K562 (cell line): Measurements from ENCODE around the gene SLC16A12. TPM values are rescaled to one million over a fixed set of nuclear protein-coding genes. Genes with fewer than 3 reads are reported as not detected.

ENCODE experiments used
- ATAC-seq: fragments of 200-7000 bp; cut with Tn5 transposase; 3 replicates; pipeline ENCODE4 v1.9.1; 2020; ENCODE audit warnings: moderate library complexity
- BruUV-seq: library from RNA; stranded (reverse); fragments of 400-500 nt; replicated peaks from 2 replicates; lab custom pipeline; 2021; lab: Mats Ljungman, UMichigan
- CTCF ChIA-PET: fragments of 300-600 bp; formaldehyde crosslinking; extraction: SDS; loops from one replicate; lab custom pipeline; 2021; ENCODE audit warnings: low intra/inter-chr PET ratio; lab: Yijun Ruan, JAX
- POLR2A ChIA-PET: fragments of 300-600, 350-650 bp; sonication (Branson Sonifier 250); formaldehyde crosslinking; extraction: SDS; loops from one replicate; lab custom pipeline; 2021; ENCODE audit warnings: antibody characterized with exemption, inconsistent platforms; lab: Yijun Ruan, JAX
- DNase-seq, 4 experiments: peaks; one replicate each; pipeline versions ENCODE4 v3.0.0 to v3.0.0-alpha.2; 2011 to 2018; ENCODE audit warnings: low spot score in 3 of 4, mixed read lengths in 3 of 4; ENCODE audit errors: extremely low read depth in 1 of 4
- FAIRE-seq: peaks from 2 replicates; lab custom pipeline; 2011; peaks lifted over from hg19 to GRCh38; lab: Jason Lieb, UNC
- H2AFZ ChIP-seq: 2 replicates; pipeline ENCODE4 v1.6.0; 2011; ENCODE audit warnings: low read depth, low read length, control low read depth, inconsistent platforms
- H3K27ac ChIP-seq: fragments of 200-600 bp; 3 replicates; pipeline ENCODE4 v1.8.0; 2011; ENCODE audit warnings: low read depth, mild to moderate bottlenecking, control low read depth, inconsistent platforms, low read length, moderate library complexity, mixed read lengths; ENCODE audit errors: extremely low read depth
- H3K27me3 ChIP-seq, 2 experiments: fragments of 300-600 bp in 1 of 2; 2 replicates in 1 of 2; 3 replicates in 1 of 2; pipeline versions ENCODE4 v1.6.0 to v1.8.0; 2011; ENCODE audit warnings: inconsistent platforms in 2 of 2, low read length in 2 of 2, mild to moderate bottlenecking in 1 of 2, mixed read lengths in 1 of 2, moderate library complexity in 1 of 2; ENCODE audit not compliant: control insufficient read depth in 2 of 2, insufficient read depth in 2 of 2
- H3K36me3 ChIP-seq: fragments of 300-600 bp; 3 replicates; pipeline ENCODE4 v1.8.0; 2011; ENCODE audit warnings: mild to moderate bottlenecking, low read length, inconsistent platforms; ENCODE audit not compliant: control insufficient read depth, insufficient read depth
- H3K4me1 ChIP-seq, 2 experiments: fragments of 200-600 bp in 1 of 2; replicated peaks in 1 of 2; 2 replicates in 1 of 2; 3 replicates in 1 of 2; pipeline versions ENCODE4 v1.5.1 to v1.8.0; 2011; ENCODE audit warnings: inconsistent platforms in 2 of 2, low read length in 2 of 2, mild to moderate bottlenecking in 1 of 2, mixed read lengths in 1 of 2, moderate library complexity in 1 of 2; ENCODE audit not compliant: control insufficient read depth in 2 of 2, insufficient read depth in 2 of 2
- H3K4me2 ChIP-seq: 2 replicates; pipeline ENCODE4 v1.6.1; 2011; ENCODE audit warnings: low read length, control low read depth, inconsistent platforms, mixed read lengths; ENCODE audit not compliant: insufficient read depth
- H3K4me3 ChIP-seq: fragments of 200-600 bp; sonication (generic), shearing (Covaris generic); 2 replicates; pipeline ENCODE4 v1.5.1; 2016; ENCODE audit warnings: control low read depth, inconsistent platforms
- H3K79me2 ChIP-seq: fragments of 200-600 bp; 3 replicates; pipeline ENCODE4 v1.8.0; 2011; ENCODE audit warnings: low read length, inconsistent platforms; ENCODE audit not compliant: control insufficient read depth, insufficient read depth
- H3K9ac ChIP-seq, 2 experiments: 2 replicates each; pipeline versions ENCODE4 v1.6.0 to v1.6.1; 2011; ENCODE audit warnings: low read depth in 2 of 2, low read length in 2 of 2, control low read depth in 1 of 2, inconsistent platforms in 1 of 2, mild to moderate bottlenecking in 1 of 2, mixed read lengths in 1 of 2; ENCODE audit not compliant: insufficient read depth in 1 of 2
- H3K9me1 ChIP-seq: one replicate; pipeline ENCODE4 v1.6.0; 2011; ENCODE audit warnings: inconsistent platforms, mild to moderate bottlenecking, low read length, moderate library complexity; ENCODE audit not compliant: control insufficient read depth, insufficient read depth
- H3K9me3 ChIP-seq: replicated peaks from 2 replicates; pipeline ENCODE4 v1.5.1; 2011; ENCODE audit warnings: low read depth, low read length, inconsistent platforms; ENCODE audit not compliant: control insufficient read depth, insufficient read depth
- H4K20me1 ChIP-seq: replicated peaks from 2 replicates; pipeline ENCODE4 v1.6.1; 2011; ENCODE audit warnings: low read length, inconsistent platforms, mixed read lengths; ENCODE audit not compliant: control insufficient read depth, insufficient read depth
- ARNT ChIP-seq, 2 experiments: fragments of 450-650 bp; IDR thresholded peaks; 2 replicates each; pipeline ENCODE4 v1.6.1; 2016; ENCODE audit warnings: mild to moderate bottlenecking in 1 of 2
- CBFA2T3 ChIP-seq: fragments of 450-650 bp; IDR thresholded peaks from 2 replicates; pipeline ENCODE4 v1.6.1; 2017
- CEBPB ChIP-seq: fragments of 450-650 bp; IDR thresholded peaks from 2 replicates; pipeline ENCODE4 v1.6.1; 2016; ENCODE audit warnings: missing genetic modification characterization, missing compliant biosample characterization
- EZH2 ChIP-seq: IDR thresholded peaks from 2 replicates; pipeline ENCODE4 v1.6.1; 2012; ENCODE audit warnings: low read depth, mild to moderate bottlenecking, inconsistent platforms, low read length, borderline replicate concordance
- FOXK2 ChIP-seq, 2 experiments: fragments of 450-650 bp; IDR thresholded peaks in 1 of 2; conservative IDR thresholded peaks in 1 of 2; 2 replicates each; pipeline ENCODE4 v1.6.1; 2016; ENCODE audit warnings: low read depth in 2 of 2, mild to moderate bottlenecking in 1 of 2
- KAT2B ChIP-seq: IDR thresholded peaks from one replicate; pipeline ENCODE4 v1.6.1; 2012; ENCODE audit warnings: low read depth, mild to moderate bottlenecking, control low read depth, inconsistent platforms, low read length, moderate library complexity
- MED1 ChIP-seq: sonication (generic); formaldehyde crosslinking; IDR thresholded peaks from 2 replicates; pipeline ENCODE4 v1.8.1; 2023; ENCODE audit warnings: missing genetic modification reagents, borderline replicate concordance
- NCOR1 ChIP-seq: fragments of 450-650 bp; IDR thresholded peaks from 2 replicates; pipeline ENCODE4 v1.6.1; 2016; ENCODE audit warnings: mild to moderate bottlenecking, moderate library complexity
- NR2C1 ChIP-seq, 2 experiments: fragments of 450-650 bp; IDR thresholded peaks; 2 replicates each; pipeline ENCODE4 v1.6.1; 2017; ENCODE audit warnings: mild to moderate bottlenecking in 2 of 2, antibody characterized with exemption in 1 of 2, inconsistent platforms in 1 of 2, missing compliant biosample characterization in 1 of 2, missing genetic modification characterization in 1 of 2
- NR3C1 ChIP-seq: sonication (generic); formaldehyde crosslinking; IDR thresholded peaks from 2 replicates; pipeline ENCODE4 v1.8.1; 2022; ENCODE audit warnings: missing genetic modification reagents
- POLR2AphosphoS2 ChIP-seq: IDR thresholded peaks from 2 replicates; pipeline ENCODE4 v1.6.1; 2012; ENCODE audit warnings: low read length, improper control_type of control experiment
- PPARD ChIP-seq: fragments of 250-450 bp; sonication (Bioruptor Pico); IDR thresholded peaks from 2 replicates; pipeline ENCODE4 v1.8.0; 2022; ENCODE audit warnings: inconsistent platforms, mild to moderate bottlenecking, moderate library complexity
- SREBF1 ChIP-seq: fragments of 150-350 bp; IDR thresholded peaks from 2 replicates; pipeline ENCODE4 v1.6.1; 2014; ENCODE audit warnings: antibody characterized with exemption, low read depth, low read length, borderline replicate concordance
- ZKSCAN3 ChIP-seq: fragments of 250-450 bp; sonication (Bioruptor Pico); IDR thresholded peaks from 2 replicates; pipeline ENCODE4 v1.4.0; 2020
- ZNF12 ChIP-seq: sonication (generic); formaldehyde crosslinking; IDR thresholded peaks from 2 replicates; pipeline ENCODE4 v1.4.0; 2020; ENCODE audit warnings: mild to moderate bottlenecking, missing genetic modification reagents
- ZNF174 ChIP-seq: fragments of 250-450 bp; sonication (Bioruptor Pico); IDR thresholded peaks from 2 replicates; pipeline ENCODE4 v1.4.0; 2020; ENCODE audit warnings: mild to moderate bottlenecking
- ZNF707 ChIP-seq: fragments of 250-450 bp; sonication (Bioruptor Pico); conservative IDR thresholded peaks from 2 replicates; pipeline ENCODE4 v1.8.0; 2022; ENCODE audit warnings: inconsistent platforms, mild to moderate bottlenecking, moderate library complexity
- WGBS: fragments of 100-300 bp; shearing (Covaris generic); methylation state at CpG from one replicate; pipeline ENCODE4 v1.1.6; 2016; ENCODE audit warnings: low coverage, mixed read lengths; ENCODE audit not compliant: insufficient coverage; ENCODE audit errors: missing lambda C conversion rate; 5-methylcytosine and 5-hydroxymethylcytosine counted together
- in situ Hi-C: fragments of 300-500 bp; cut with MboI; formaldehyde crosslinking; loops from 4 replicates; pipeline ENCODE4 v1.15.0; 2018; ENCODE audit warnings: inconsistent platforms, mixed read lengths
- intact Hi-C: fragments of 100-400 bp; cut with micrococcal nuclease; formaldehyde crosslinking; loops from 2 replicates; pipeline ENCODE4 v1.14.2; 2022
- polyA plus RNA-seq, 8 experiments: library from polyadenylated mRNA; depleted of rRNA in 4 of 8; stranded (reverse) in 5 of 8; unstranded in 3 of 8; fragments of >200 nt; fragmentation: Nextera tagmentation in 2 of 8; fragmentation: Illumina TruSeq in 1 of 8; extraction: Ambion mirVana in 2 of 8; extraction: Trizol in 1 of 8; gene quantifications; 2 replicates each; pipeline versions ENCODE4 v1.2.1 to v1.2.3, GENCODE V29; 2011 to 2014; ENCODE audit warnings: inconsistent platforms in 1 of 8, missing spikeins in 1 of 8
- total RNA-seq, 7 experiments: library from RNA; depleted of rRNA in 6 of 7; stranded (reverse); fragments of >200 nt in 6 of 7; fragmentation: Illumina TruSeq in 2 of 7; extraction: Trizol in 2 of 7; gene quantifications; 2 replicates each; pipeline versions ENCODE4 v1.2.1 to v1.2.3, GENCODE V29; 2011 to 2021; ENCODE audit warnings: low replicate concordance in 1 of 7
- TF ChIP-seq, protein P1 (sequence below): fragments of 450-650 bp; IDR thresholded peaks from 2 replicates; pipeline ENCODE4 v1.6.1; 2016; ENCODE audit warnings: low read depth, mild to moderate bottlenecking, moderate library complexity
- TF ChIP-seq, protein P2 (sequence below): IDR thresholded peaks from 3 replicates; pipeline ENCODE4 v1.6.1; 2011; ENCODE audit warnings: borderline replicate concordance, mild to moderate bottlenecking; ENCODE audit not compliant: insufficient read length, insufficient read depth
- TF ChIP-seq, protein P3 (sequence below): sonication (generic); IDR thresholded peaks from 2 replicates; pipeline ENCODE4 v1.6.1; 2016

The SLC16A12 gene
- total and polyA plus RNA-seq, 9 of the 15 experiments (the other 6 are each of a cell fraction or from before 2014, with no cell fraction given): not detected

DNA sequence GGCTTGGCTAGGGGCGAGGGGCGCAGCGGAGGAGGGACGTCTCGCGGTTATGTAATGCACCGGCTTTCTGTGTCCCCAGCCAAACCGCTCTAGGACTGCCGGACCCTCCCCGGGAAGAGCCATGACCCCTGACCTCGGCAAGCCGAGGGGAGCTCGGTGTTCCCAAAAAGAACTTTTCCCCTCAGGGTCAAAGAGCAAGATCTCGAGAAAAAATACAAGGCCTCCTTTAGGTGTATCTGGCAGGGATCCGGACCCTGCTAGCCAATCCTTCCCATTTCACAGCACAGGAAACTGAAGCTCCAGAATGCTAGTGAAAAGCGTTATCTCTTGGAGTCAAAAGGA is 590 bp upstream of the SLC16A12 start:
- FAIRE-seq (no peak), DNase-seq (no peak), ATAC-seq (no peak)
- H3K27ac ChIP-seq: no peak overlapping the region
- H3K27me3 ChIP-seq: peaks cover 0 to 25% of the 10 kb centered on the region in 2 experiments; a peak in 2 of 5 replicates
- no peak overlapping the region for H2AFZ ChIP-seq
- H3K9ac ChIP-seq: no peak overlapping the region
- no TSS peak for BruUV-seq
- H3K4me2 ChIP-seq: no peak overlapping the region
- no peaks in the 10 kb centered on the region for H3K9me1 ChIP-seq
- in situ Hi-C loops: no loop called here
- no peaks in the 10 kb centered on the region for H3K79me2 ChIP-seq
- H3K4me3 ChIP-seq: no peak overlapping the region
- H3K9me3 ChIP-seq: no peaks in the 10 kb centered on the region
- WGBS: 5% methylated on average over 8 of the region's 16 CpGs
- H3K36me3 ChIP-seq: no peaks in the 10 kb centered on the region
- ChIA-PET POLR2A (interaction anchor here (0.6 kb wide), 1 partner anchor 1846 kb away, joined by 3 read pairs; no protein-coding TSS in a partner anchor), CTCF (no interaction called here)
- TF ChIP-seq ZNF12 (CRISPR knock-in tag): no peak
- no peak for TF ChIP-seq FOXK2 (conservative IDR thresholded peaks at IDR 0.05 in 1 of 2, IDR thresholded peaks at IDR 0.05 in 1 of 2; ENCODE audit: low read depth in 2 of 2)
- no peak for TF ChIP-seq EZH2
- TF ChIP-seq, protein P1, sequence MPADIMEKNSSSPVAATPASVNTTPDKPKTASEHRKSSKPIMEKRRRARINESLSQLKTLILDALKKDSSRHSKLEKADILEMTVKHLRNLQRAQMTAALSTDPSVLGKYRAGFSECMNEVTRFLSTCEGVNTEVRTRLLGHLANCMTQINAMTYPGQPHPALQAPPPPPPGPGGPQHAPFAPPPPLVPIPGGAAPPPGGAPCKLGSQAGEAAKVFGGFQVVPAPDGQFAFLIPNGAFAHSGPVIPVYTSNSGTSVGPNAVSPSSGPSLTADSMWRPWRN: no peak
- TF ChIP-seq NCOR1: no peak
- no peak for TF ChIP-seq CEBPB (tag)
- no peak for TF ChIP-seq PPARD (CRISPR knock-in tag)
- TF ChIP-seq ZNF174: no peak
- TF ChIP-seq CBFA2T3: no peak
- no peak for TF ChIP-seq SREBF1
- TF ChIP-seq ARNT (IDR thresholded peaks at IDR 0.05): no peak
- TF ChIP-seq KAT2B: no peak
- TF ChIP-seq ZKSCAN3 (CRISPR knock-in tag): no peak
- TF ChIP-seq POLR2AphosphoS2: no peak
- TF ChIP-seq, protein P2, sequence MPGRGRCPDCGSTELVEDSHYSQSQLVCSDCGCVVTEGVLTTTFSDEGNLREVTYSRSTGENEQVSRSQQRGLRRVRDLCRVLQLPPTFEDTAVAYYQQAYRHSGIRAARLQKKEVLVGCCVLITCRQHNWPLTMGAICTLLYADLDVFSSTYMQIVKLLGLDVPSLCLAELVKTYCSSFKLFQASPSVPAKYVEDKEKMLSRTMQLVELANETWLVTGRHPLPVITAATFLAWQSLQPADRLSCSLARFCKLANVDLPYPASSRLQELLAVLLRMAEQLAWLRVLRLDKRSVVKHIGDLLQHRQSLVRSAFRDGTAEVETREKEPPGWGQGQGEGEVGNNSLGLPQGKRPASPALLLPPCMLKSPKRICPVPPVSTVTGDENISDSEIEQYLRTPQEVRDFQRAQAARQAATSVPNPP: no peak
- no peak for TF ChIP-seq NR3C1 (CRISPR knock-in tag)
- no peak for TF ChIP-seq NR2C1 (IDR thresholded peaks at IDR 0.05)
- TF ChIP-seq NR2C1 (tag; IDR thresholded peaks at IDR 0.05): no peak
- no peak for TF ChIP-seq ZNF707
- TF ChIP-seq MED1 (CRISPR knock-in tag): no peak
- TF ChIP-seq, protein P3, sequence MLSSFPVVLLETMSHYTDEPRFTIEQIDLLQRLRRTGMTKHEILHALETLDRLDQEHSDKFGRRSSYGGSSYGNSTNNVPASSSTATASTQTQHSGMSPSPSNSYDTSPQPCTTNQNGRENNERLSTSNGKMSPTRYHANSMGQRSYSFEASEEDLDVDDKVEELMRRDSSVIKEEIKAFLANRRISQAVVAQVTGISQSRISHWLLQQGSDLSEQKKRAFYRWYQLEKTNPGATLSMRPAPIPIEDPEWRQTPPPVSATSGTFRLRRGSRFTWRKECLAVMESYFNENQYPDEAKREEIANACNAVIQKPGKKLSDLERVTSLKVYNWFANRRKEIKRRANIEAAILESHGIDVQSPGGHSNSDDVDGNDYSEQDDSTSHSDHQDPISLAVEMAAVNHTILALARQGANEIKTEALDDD: no peak
- 0 out of 5 replicates have a peak, but pooled peaks cover 0 to 4% of the 10 kb centered on the region in 2 experiments for H3K4me1 ChIP-seq
- intact Hi-C loops: no loop called here
- H4K20me1 ChIP-seq: no peaks in the 10 kb centered on the region
